Stimulated activated CD8-positive, alpha-beta memory T cell treated with anti-CD3 and anti-CD28 coated beads, Interleukin-2, amount 100 ng/mL, for 1 hour (primary cell): Measurements from ENCODE around the gene PPP3R2.
"Not testable (repeated sequence)": the region's sequence is repeated elsewhere in the genome, so short reads cannot be mapped to it uniquely, and the experiment has no call there.

Source experiments
- DNase-seq, 2 donors: peaks; one replicate each; pipeline ENCODE4 v3.0.0-alpha.2; 2020; ENCODE audit warnings: low read depth in 2 of 2

The PPP3R2 gene

DNA sequence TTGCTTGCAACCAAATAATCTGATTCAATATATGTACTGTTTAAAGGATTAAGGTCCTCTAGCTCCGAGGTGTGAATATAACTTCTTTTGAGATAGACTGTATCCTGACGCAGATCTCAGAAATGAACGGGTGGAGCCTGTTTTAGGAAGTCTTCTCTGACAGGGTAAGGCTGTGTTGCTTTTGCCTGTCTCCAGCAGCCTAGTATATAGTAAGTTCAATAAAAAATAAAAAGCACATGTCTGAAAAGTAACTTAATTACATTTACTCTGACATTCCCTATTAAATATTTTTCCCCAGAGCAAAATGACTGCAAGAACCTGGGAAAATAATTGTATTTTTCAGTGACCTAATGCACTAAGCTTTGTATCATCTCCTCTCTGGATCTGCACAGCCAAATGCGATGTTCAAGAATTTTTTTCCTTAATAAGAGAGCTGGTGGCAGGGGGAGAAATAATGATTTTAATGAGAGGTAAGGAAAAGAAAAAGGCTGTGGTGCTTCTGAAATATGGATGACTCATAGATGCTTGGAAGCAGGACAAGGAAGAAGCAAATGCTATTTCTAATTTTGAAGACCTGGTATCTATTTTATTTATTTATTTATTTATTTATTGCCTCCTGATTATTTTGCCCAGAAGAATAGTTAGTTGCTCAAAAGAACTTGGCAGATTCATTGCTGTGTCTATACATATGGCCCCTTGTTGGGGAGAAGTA, 7.3 kb downstream of the PPP3R2 start:
- no peak for DNase-seq

DNA sequence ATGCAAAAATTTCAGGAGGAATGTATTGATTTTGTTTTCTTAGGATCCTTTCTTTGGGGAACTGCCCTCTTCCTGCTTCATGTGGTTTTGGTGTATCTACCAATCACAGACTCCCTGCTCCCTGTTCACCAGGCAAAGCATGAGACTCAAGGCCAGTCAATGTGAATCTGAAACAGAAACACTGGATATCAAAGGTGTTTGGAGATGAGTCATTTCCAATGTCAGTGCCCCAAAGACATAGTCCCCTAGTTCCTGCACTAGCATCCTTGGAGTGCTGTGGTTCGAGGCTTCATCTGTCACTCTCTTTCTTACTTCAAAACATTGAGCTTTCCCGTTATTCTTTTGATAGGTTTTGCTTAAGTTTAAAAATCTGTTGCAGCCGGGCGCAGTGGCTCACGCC, 8.1 kb downstream of the PPP3R2 start:
- no peak for DNase-seq

DNA sequence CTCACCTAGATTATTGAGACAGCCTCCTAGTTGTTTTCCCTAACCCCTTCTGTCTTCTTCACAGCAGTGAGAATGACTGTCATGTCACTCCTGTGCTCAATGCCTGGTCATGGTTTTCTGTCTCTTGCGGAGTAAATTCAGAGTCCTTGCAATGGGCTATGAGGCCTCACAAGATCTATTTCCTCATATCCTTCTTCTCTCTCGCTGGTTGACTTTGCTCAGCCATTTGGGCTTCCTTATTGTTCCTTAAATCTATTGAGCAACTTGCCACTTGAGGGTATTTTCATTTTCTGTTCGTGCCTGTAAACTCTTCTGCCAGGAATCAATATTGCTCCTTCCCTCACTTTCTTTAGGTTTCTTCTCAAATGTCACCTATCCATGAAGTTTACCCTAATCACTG, 9.0 kb downstream of the PPP3R2 start:
- DNase-seq, result no peak

DNA sequence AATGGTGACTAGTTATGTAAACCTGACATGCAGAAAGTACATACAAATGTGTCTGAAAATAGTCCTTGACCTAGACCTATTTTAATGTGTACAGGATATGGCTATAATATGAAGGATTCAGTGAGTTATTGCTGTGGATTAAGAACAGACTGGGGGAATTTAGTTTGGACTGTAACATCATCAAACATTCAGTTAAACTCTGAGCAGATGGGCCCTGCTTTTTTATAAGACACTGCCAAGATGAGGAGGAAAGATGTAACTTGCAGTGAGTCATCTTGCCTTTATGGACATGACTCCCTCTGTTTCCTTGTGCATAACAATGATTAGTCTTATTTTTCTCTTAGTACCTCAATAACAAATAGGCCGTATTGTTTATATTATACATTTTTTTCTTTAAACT, 12.2 kb downstream of the PPP3R2 start:
- DNase-seq, result no peak

DNA sequence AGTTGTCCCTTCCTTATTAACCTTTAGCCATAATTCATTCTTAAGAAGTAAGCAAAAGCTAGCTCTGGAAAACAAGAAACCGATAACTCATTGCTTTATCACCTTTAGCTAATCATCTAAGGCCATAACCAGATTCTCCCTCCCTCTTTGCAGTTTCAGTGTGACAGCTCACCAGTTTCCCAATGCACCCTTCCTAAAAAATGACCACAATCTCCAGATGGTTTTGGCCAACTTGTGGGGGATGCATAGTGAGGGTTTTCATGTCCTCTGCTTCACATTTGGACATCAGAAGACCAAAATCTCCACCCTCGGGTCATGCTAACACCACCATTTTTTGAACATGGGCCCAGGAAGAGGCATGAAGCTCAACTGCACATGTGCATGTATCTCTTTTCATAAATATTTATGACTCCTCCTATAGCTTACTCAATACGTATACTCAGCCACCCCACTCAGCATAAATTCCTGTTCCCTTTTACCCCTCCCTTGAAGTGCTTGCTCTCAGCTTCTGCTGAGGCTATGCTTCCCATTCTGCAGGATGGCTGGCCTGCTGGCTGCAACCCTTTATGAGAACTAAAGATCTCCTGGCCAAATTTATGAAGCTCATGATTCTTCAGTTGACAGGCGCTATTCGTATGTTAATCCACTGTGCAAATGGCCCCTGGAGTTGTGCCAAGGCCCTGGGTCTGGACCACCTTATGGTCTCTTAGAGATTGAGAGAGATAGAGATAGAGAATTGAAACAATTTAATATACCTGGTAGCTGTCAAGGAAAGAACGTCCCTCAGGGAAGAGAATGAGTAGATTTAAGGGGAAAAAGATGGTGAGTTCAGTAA, 14.8 kb downstream of the PPP3R2 start:
- DNase-seq, result no peak

DNA sequence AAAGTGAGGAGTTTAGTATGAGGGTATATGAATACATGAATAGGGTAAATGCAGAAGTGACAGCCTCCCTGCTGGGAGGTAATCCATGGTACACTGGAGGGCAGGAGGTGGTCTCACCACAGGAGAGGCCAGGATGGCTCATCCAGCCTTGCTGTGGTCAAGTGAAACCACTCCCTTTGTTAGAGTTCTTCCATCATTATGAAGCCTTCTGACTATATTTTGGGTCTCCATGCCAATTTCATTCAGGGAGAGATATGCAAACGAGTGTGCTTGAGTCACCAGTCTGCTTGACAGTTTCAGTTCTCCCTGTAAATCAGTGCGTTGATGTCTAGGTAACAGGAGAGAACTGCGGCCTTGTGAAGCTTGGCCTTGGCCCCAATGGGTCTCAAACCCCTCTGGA, 16.4 kb downstream of the PPP3R2 start:
- no peak for DNase-seq

DNA sequence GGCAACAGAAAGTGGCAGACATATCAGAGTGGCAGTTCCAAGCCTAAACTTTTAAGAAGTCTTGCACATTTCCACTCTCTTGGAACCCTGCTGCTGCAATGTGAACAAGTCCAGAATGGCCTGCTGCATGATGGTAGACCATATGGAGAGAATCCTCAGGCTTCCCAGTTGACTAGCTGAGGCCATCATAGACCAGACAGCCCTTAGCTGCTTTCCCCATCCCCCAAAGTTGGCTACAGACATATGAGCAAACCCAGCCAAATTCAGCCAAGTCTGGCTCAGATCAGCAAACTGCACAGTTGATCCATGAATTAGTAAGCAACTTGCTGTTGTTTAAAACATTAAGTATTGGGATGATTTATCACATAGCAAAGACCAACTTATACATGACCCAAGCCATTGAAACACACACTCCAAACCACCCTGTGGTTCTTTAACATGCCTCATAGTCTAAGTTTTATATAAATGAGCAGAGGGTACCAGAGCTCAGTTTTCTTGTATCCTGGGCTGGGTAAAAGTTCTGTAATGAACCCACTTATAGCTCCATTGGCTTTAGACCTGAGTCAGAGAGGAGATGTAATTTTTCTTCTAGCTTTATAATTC, 19.9 kb downstream of the PPP3R2 start:
- DNase-seq, result no peak

DNA sequence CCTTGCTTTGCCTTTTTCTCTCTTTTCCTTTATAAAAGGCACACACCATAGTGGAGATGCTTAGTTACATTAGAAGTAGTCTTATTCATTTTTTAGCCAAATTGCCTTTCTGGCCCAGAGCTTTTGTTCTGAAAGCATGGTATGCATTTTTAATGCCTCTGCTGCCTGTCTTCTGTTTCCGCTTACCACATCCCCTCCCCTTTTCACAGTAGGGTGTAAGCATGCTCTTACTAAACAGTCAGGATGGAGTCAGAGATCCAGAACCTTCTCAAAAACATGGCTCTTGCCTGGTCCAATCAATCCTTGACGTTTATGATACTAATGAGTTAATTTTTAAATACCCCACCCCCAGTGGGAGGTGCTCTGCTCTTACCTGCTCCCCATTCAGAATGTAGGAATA, 22.5 kb downstream of the PPP3R2 start:
- no peak for DNase-seq

DNA sequence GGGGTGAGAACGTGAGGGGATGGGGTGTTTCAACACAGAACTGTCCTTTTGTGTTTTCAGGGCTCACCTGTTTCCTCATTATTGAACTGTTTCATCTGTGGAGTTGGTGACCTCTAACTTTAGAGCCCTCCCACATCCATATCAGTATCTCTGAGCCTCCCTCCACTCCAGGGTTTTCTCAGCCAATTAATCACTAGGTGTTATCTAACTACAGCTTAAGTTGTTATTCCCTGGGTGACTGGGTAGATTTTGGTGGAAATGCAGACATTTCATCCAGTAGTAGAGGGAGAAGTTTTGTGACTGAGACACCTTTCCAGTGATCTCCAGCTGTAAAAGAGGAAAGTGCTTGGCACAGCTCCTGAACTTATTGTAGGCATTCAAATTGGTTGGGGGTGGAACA, 23.7 kb downstream of the PPP3R2 start:
- DNase-seq, result no peak

DNA sequence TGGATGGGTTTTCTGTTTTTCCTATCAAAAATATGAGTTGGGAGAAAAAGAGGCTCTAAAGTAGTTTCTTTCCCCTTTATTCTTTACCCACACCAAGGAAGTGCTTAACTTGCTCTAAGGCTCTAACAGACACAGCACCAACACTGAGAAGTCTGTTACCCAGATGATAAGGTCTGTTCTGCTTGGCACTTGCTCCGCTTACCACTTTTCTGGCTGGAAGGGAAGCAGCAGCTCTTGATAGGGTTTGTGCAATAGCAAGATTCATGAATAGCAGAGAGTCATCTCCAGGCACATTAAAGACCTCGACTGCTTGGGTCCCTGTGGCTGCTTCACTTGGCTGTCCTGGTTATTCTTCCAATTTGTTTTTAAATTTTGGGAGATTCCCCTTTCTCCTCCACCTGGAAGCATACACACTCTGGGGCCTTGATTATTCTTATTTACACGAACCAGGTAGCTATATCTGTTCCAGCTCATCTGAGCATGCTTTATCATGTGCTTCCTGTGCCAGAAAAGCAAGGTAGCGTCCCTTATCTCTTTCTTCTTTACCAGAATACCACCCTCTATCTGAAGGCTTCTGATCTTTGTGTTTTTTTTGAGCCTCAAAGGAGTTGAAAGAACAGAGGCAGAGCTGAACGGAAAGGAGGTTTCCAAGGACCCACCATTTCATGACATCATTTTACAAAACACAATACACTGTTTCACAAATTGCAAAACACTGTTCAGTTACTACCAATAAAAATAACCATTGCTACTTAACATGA, 24.8 kb downstream of the PPP3R2 start:
- DNase-seq, result no peak

DNA sequence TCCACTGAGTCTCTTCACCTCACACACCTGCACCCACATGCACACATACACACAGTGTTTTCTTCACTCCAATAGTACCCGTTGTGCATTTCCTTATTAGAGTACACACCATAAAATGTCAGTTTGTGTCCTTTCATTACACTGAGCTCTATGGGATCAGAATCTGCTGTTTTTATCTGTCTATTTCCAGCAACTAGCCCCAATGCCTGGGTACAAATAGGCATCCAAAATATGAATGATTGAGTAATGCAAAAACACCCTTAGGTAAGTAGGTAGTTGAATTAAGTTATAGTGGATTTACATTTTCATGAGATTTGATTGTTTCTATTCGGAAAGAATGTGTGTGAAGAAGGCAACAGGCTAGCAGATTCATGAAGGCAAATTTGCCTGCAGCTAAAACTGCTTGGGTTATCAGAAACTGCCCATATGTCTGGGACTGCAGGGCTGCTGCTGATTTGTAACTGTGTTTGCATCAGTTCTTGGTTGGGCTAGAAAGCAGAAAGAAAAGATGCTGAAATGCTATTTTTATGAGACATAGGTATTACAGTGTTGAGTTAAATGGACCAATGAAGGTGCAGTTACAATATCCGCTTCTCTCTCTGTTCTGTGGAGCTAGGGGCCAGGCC, 26.9 kb downstream of the PPP3R2 start:
- DNase-seq, result no peak

DNA sequence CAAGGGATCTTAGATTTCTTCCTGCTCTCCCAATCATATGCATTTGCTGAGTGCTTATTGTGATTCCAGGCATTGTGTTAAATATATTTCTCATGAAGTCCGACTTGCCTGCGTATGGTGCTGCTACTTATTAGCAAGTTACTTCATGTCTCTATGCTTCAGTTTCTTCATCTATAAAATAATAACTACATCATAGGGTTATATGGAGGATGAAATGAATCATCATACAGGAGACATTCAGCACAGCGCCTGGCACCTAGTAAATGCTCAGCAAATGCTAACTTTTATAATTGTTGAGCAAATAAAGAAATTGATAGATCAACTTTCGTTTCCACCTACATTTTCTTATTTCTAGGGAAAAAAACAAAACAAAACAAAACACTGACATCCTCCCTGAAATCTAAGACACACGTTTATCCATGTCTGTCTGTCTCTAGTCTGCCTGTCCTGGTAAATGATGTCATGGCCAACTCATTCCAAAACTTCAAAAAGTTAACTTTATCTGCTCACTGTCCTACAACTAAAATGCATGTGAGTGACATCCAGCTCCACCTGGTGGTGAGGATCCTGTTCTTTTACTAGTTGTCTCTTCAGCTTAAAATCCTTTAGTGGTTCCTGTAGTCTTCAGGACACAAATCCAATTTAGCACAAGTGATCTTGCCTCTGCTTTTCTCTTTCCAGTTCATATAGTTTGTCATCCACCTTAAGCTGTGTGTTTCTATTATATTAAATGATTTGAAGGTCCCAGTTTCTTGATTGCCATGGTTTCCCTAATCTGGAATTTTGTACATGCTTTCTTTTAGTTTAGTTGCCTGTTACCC, 27.7 kb downstream of the PPP3R2 start:
- DNase-seq, result no peak

DNA sequence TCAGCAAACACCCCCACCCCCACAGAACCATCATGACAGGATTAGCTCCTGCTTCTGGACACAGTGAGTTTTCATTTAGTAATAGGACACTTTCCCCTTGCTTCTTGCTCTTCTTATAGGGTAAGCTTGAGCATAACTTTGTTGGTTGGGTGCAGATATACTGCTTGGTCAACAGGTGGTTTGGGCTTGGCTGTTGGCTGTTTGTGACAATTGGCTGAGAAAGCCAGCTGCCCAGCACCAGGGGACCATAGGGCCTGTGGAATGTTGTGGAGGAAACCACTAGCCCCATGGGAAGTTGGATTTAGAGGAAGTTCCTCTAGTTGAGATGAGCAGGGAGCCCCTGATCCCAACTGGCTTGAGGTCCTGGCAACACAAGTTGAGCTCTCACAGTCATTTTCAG, 30.5 kb downstream of the PPP3R2 start:
- DNase-seq, result no peak

DNA sequence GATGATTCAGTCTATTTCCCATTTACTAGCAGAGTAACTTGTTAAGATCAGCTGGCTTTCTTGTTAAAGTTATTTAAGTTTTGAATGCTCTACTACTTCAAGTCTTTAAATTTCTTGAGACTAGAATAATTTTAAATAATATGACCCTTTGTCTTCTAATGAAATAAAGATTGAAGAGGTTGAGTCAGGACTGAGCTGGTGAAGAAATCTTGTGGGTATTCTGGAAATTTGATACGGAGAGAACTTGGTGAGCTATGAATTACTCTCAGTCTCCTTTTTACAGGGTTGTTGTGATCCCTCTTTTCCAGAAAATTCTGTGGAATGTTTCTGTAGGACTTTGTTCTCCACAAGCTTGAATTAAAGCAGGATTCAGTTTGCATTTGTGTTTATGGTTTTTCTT, 31.8 kb downstream of the PPP3R2 start:
- DNase-seq, result no peak

DNA sequence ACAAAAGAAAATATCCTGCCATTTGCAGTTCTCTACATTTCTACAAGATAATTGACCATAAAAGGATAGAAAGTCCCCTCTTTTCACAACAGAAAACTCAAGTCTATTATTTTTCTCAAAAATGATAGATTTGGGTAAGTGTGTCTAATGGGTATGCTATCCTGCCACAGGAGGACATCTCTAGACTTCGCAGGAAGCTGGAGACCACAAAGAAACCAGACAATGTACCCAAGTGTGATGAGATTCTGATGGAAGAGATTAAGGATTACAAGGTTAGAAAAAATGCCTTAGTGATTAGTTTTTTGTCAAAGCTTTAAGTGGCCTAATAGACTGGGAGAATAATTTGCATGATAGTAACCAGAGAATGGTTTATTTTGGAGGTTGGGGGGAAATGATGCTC, 33.0 kb downstream of the PPP3R2 start:
- no peak for DNase-seq

DNA sequence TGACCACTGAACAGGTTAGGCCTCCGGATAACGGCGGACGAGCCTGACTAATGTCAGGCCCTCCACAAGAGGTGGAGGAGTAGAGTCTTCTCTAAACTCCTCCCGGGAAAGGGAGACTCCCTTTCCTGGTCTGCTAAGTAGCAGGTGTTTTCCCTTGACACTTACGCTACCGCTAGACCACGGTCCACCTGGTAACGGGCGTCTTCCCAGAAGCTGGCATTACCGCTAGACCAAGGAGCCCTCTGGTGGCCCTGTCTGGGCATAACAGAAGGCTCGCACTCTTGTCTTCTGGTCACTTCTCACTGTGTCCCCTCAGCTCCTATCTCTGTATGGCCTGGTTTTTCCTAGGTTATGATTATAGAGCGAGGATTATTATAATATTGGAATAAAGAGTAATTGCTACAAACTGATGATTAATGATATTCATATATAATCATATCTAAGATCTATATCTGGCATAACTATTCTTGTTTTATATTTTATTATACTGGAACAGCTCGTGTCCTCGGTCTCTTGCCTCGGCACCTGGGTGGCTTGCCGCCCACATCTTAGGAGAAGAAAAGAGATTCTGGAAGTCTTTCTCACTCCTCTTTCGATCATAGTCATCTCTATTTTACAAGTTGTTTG, 45.2 kb downstream of the PPP3R2 start:
- not testable (repeated sequence) for DNase-seq

DNA sequence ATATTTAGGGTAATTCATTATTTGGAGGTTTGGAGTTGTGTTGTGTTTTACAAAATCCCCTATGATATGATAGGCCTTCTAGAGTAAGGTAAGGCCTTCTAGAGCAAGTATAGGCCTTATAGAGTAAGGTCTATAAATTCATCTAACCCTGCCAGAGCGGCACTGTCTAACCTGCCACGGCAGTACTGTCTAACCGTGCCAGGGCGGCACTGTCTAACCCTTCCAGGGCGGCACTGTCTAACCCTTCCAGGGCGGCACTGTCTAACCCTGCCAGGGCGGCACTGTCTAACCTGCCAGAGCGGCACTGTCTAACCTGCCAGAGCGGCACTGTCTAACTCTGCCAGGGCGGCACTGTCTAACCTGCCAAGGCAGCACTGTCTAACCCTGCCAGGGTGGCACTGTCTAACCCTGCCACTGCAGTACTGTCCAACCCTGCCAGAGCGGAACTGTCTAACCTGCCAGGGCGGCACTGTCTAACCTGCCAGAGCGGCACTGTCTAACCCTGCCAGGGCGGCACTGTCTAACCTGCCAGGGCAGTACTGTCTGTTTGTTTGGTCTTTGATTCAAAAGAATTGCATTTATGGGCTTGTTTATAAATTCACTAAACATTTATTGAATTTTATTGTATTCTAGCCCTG, 51.6 kb downstream of the PPP3R2 start:
- DNase-seq, result no peak
